Colonic mucosa (tissue), 4 donors: ENCODE results near the gene PROSER1. TPM values are rescaled to one million over a fixed set of nuclear protein-coding genes. Genes with fewer than 3 reads are reported as not detected.

Experiments used
- DNase-seq: peaks from one replicate; pipeline ENCODE4 v3.0.0-alpha.2; 2020
- H3K27ac ChIP-seq: fragments of 200-600 bp; one replicate; pipeline ENCODE4 v1.8.0; 2021
- H3K27me3 ChIP-seq: fragments of 200-600 bp; one replicate; pipeline ENCODE4 v1.8.0; 2021
- H3K36me3 ChIP-seq: fragments of 200-600 bp; one replicate; pipeline ENCODE4 v1.8.0; 2021
- H3K4me1 ChIP-seq: fragments of 200-600 bp; one replicate; pipeline ENCODE4 v1.8.0; 2021; ENCODE audit warnings: mild to moderate bottlenecking
- H3K4me3 ChIP-seq: fragments of 200-600 bp; one replicate; pipeline ENCODE4 v1.8.0; 2021
- H3K9ac ChIP-seq, 2 donors: one replicate each; pipeline ENCODE4 v1.7.0; 2013; ENCODE audit warnings: control low read depth in 2 of 2, low read depth in 2 of 2, low read length in 2 of 2
- H3K9me3 ChIP-seq: fragments of 200-600 bp; one replicate; pipeline ENCODE4 v1.8.0; 2021
- CTCF ChIP-seq: fragments of 200-600 bp; IDR thresholded peaks from one replicate; pipeline ENCODE4 v1.8.0; 2022; ENCODE audit warnings: antibody characterized with exemption, mild to moderate bottlenecking
- intact Hi-C: fragments of 100-400 bp; cut with DNase I; formaldehyde crosslinking; loops from one replicate; pipeline ENCODE4 v1.14.1; 2022
- total RNA-seq, 2 donors: library from RNA; stranded (reverse); fragmentation: NEBNext Ultra II Directional in 1 of 2; extraction: Animal tissue kit (Norgen Biotek cat#: 25700) in 1 of 2; gene quantifications; one replicate each; pipeline ENCODE4 v1.2.1, GENCODE V29; 2021
- donor health status: healthy.
- donor health status: DM: no; HTN: no; CAD: no.
- donor health status: DM: no; HTN: no; CAD: no.

PROSER1 gene
- total RNA-seq, 2 donors from 2014 or later, result 45.6 to 45.8 TPM

DNA sequence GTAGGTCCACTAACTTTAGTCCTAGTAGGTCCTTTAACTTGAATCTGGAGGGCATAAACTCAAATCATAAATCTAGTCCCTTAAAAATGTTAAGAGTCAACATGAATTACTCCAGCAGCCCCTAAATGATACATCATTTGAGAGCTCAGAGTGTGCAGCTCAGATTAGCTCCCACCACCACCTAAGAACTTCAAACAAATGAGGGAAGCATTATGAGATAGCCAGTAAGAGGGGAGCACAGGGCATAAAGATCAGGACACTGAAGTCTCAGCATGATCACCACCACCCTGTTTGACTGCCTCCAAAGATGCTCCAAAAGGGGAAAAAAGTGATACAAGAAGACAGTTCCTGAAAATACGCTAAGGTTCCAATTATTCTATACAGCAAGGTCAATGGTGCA is 5.7 kb downstream of the PROSER1 start:
- no peak overlapping the region for H3K4me3 ChIP-seq
- no peaks in the 10 kb centered on the region for H3K27me3 ChIP-seq
- TF ChIP-seq CTCF, result no peak
- H3K9ac ChIP-seq, result no peak overlapping the region
- H3K27ac ChIP-seq, result no peak overlapping the region
- H3K9me3 ChIP-seq, result no peaks in the 10 kb centered on the region
- H3K4me1 ChIP-seq, result peaks cover 8% of the 10 kb centered on the region
- H3K36me3 ChIP-seq, result no peaks in the 10 kb centered on the region
- intact Hi-C loops, result no loop called here
- no peak for DNase-seq

GRCh38 chr13:39025433-39025839 is 12.5 kb downstream of the PROSER1 start:
- Histone ChIP-seq H3K9ac (no peak overlapping the region), H3K36me3 (no peaks in the 10 kb centered on the region), H3K27me3 (no peaks in the 10 kb centered on the region), H3K27ac (peak overlapping the region; percentile 7), H3K9me3 (no peaks in the 10 kb centered on the region), H3K4me3 (no peak overlapping the region), H3K4me1 (no peaks in the 10 kb centered on the region)
- no peak for TF ChIP-seq CTCF
- intact Hi-C loops, result no loop called here
- DNase-seq, result no peak

- Histone ChIP-seq H3K36me3 (no peaks in the 10 kb centered on the region), H3K4me1 (no peaks in the 10 kb centered on the region), H3K9me3 (no peaks in the 10 kb centered on the region), H3K27ac (no peak overlapping the region), H3K9ac (no peak overlapping the region), H3K4me3 (no peak overlapping the region), H3K27me3 (no peaks in the 10 kb centered on the region)
- intact Hi-C loops, result no loop called here
- TF ChIP-seq CTCF, result no peak
- peak; percentile 61 for DNase-seq
Observed at GRCh38 chr13:39023761-39024160, 14.1 kb downstream of the PROSER1 start.

DNA sequence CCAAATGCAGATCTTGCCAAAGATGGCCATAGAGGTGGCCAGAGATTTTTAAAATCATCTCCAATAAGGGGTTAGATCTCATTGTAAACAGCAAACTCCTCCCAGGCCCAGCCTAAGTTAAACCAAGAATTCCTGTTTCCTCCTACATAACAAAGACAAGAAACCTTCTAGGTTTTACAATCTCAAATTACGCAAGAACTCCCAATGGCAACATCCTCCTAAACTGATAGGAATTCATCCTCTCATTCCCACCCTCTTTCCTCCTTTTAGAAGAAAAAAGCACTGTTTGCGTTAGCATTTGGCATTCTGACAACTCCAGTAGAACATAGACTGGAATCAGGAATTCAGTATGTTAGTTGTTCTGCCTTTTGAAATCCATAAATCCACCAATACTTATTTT is 14.6 kb downstream of the PROSER1 start:
- no peak for TF ChIP-seq CTCF
- Histone ChIP-seq H3K27ac (no peak overlapping the region), H3K4me3 (no peak overlapping the region), H3K4me1 (no peaks in the 10 kb centered on the region), H3K9me3 (no peaks in the 10 kb centered on the region), H3K36me3 (no peaks in the 10 kb centered on the region), H3K27me3 (no peaks in the 10 kb centered on the region), H3K9ac (no peak overlapping the region)
- DNase-seq, result no peak
- intact Hi-C loops, result no loop called here

GRCh38 chr13:39020853-39021462 is 16.9 kb downstream of the PROSER1 start:
- H3K36me3 ChIP-seq, result no peaks in the 10 kb centered on the region
- no peak for TF ChIP-seq CTCF
- no peak overlapping the region for H3K27ac ChIP-seq
- H3K4me3 ChIP-seq, result no peak overlapping the region
- no peaks in the 10 kb centered on the region for H3K9me3 ChIP-seq
- H3K9ac ChIP-seq, result no peak overlapping the region
- H3K4me1 ChIP-seq, result no peaks in the 10 kb centered on the region
- intact Hi-C loops, result no loop called here
- no peak for DNase-seq
- no peaks in the 10 kb centered on the region for H3K27me3 ChIP-seq
